Left renal pelvis (tissue), 4 donors: ENCODE results near the gene TOLLIP. TPM values are rescaled to one million over a fixed set of nuclear protein-coding genes. Genes with fewer than 3 reads are reported as not detected.
A peak's percentile ranks its signal among the peaks of the same experiment; 100 is the strongest.
"Not testable (repeated sequence)": the region's sequence is repeated elsewhere in the genome, so short reads cannot be mapped to it uniquely, and the experiment has no call there.

Experiments used
- DNase-seq, 4 donors: peaks; one replicate each; pipeline ENCODE4 v3.0.0-alpha.2; 2013; ENCODE audit warnings: low read depth in 4 of 4, low spot score in 3 of 4
- polyA plus RNA-seq, 4 donors: library from polyadenylated mRNA; unstranded; fragments of 120-200 nt; gene quantifications; one replicate each; pipeline ENCODE4 v1.2.1, GENCODE V29; 2013; ENCODE audit not compliant: insufficient read length in 4 of 4

The TOLLIP gene
- polyA plus RNA-seq, 4 donors = 21.7 to 50.4 (median 35.6) TPM

GRCh38 chr11:1267441-1268100, 41.9 kb downstream of the TOLLIP start:
- DNase-seq = no peak

GRCh38 chr11:1266976-1267375, 42.5 kb downstream of the TOLLIP start:
- not testable (repeated sequence) for DNase-seq

- DNase-seq = not testable (repeated sequence)
These were observed 44.0 kb downstream of the TOLLIP start for GRCh38 chr11:1265480-1265879.

GRCh38 chr11:1264444-1264843, 45.0 kb downstream of the TOLLIP start:
- not testable (repeated sequence) for DNase-seq

GRCh38 chr11:1263010-1263409, 46.4 kb downstream of the TOLLIP start:
- DNase-seq = no peak

GRCh38 chr11:1262172-1263006, 47.0 kb downstream of the TOLLIP start:
- peak; percentile 61 to 80 (median 78) for DNase-seq

- no peak for DNase-seq
These were observed 48.0 kb downstream of the TOLLIP start for GRCh38 chr11:1261241-1262071.

DNA sequence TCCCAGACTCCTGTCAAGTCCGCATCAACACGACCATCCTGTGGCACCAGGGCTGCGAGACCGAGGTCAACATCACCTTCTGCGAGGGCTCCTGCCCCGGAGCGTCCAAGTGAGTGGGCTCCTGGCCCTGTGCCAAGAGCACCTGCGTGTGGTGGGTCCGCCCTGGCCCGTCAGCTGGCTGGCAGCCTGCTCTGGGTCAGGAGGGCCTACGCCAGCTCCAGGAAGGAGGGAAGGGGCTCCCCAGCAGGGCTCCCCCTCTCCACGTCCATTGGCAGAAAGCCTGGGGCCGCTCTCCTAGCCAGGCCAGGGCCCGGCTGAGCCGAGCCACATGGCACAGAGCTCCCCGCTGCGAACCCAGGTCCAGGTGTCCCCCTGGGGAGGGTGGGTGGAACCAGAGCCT, 48.8 kb downstream of the TOLLIP start:
- DNase-seq = no peak

DNA sequence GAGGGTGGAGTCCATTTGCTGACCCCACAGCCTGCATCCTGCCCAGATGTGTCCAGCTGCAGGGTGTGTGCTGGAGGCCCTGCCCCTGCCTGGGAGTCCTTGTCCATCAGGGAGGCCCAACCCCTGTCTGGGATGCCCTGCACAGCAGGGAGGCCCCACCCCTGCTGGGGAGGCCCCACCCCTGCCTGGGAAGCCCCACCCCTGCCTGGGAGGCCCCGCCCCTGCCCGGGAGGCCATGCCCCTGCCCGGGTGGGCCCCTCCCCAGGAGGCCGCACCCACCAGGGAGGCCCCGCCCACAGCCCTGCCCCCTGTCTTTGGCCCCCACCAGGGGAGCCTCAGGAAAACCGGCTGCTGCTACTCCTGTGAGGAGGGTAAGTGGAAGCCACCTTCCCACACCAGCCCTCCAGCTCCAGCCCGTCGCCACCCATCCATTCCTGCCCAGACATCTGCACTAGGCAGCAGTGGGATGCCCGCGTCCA, 49.4 kb downstream of the TOLLIP start:
- DNase-seq = no peak

GRCh38 chr11:1259561-1259960, 49.9 kb downstream of the TOLLIP start:
- no peak for DNase-seq

GRCh38 chr11:1259076-1259461, 50.4 kb downstream of the TOLLIP start:
- no peak for DNase-seq

- no peak for DNase-seq
These were observed 50.9 kb downstream of the TOLLIP start for GRCh38 chr11:1258401-1259075.

DNA sequence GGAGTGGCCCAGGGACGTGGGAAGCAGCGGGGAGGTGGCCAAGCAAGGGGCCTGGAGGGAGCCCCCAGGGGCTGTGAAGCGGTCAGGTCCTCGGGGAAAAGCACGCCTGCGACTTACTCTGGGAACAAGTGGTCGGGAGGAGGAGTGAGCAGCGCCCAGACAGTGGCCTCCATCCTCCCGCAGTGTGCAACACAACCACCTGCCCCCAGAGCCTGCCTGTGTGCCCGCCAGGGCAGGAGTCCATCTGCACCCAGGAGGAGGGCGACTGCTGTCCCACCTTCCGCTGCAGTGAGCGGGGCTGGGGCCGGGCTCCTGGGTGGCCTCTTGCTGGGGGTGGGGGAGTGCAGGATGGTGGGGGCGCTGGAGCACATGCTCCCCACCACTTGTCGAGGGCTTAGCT, 51.5 kb downstream of the TOLLIP start:
- DNase-seq = no peak

- no peak for DNase-seq
These were observed 52.1 kb downstream of the TOLLIP start for GRCh38 chr11:1257366-1257765.

DNA sequence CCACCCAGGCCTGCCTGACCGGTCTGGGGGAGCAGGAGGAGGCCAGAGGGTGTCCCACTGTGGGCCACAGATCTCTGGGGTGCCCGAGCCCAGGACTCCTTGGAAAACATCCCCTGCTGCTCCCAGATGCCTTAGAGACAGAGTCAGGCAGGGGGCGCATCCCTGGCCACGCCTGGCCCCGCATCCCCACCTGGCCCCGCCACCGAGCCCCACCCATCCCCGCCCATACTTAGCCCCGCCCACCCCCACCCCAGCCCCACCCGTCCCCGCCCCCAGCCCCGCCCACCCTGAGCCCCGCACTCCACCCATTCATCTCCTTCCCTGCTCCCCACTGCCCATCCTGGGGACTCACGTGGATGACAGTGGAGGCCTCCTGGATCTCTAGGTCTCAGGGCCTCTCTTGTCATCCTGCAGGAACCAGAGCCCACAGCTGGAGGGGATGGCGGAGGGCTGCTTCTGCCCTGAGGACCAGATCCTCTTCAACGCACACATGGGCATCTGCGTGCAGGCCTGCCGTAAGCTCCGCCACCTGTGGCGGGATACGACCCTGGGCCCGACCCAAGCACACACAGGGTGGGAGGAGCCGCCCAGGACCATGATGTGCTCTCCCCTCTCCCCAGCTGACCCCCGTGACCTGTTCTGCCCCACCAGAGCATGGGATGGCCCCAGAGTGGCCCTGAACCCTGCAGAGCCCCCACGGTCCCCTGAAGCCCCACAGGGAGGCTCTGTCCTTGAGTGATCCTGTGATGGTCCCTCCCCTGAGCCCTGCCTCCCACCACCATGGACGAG, 53.0 kb downstream of the TOLLIP start:
- no peak for DNase-seq

DNA sequence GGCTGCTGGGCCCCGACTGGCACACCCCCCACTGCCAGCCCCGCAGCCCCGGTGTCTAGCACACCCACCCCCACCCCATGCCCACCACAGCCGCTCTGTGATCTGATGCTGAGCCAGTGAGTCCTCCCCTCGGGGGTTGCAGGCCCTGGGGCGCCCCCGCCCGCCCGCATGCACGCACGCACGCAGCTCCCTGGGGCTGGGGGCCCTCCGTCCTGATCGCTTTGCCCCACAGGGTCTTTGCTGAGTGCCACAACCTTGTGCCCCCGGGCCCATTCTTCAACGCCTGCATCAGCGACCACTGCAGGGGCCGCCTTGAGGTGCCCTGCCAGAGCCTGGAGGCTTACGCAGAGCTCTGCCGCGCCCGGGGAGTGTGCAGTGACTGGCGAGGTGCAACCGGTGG, 54.3 kb downstream of the TOLLIP start:
- no peak for DNase-seq

GRCh38 chr11:1254733-1255132, 54.7 kb downstream of the TOLLIP start:
- DNase-seq = no peak

GRCh38 chr11:1254086-1254648, 55.3 kb downstream of the TOLLIP start:
- DNase-seq = no peak

GRCh38 chr11:1253103-1253485, 56.3 kb downstream of the TOLLIP start:
- DNase-seq = no peak
